ENCODE measurements around the gene CLDN14.
"Not testable (repeated sequence)": the region's sequence is repeated elsewhere in the genome, so short reads cannot be mapped to it uniquely, and the experiment has no call there.

Gene CLDN14

DNA sequence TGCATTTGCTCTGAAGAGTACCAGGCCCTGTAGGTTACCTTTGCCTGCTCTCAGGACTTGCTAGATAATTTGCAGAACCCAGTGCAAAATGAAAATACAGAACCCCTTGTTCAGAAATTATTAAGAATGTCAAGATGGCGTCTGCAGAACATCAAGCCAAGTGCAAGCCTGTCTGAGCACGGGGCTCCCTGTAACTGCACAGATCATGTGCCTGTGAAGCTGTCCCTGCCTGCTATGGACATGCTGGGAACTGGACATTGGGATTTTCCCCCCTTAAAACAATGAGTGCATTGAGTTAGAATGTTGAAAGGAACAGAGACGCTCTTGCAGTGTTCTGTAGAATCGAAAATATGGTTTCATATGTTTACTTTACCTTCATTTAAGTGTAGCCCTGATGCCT lies 2.9 kb downstream of the CLDN14 start:
- peak in 1 of 10 donors; percentile 15 for DNase-seq
- intact Hi-C loops (cut with DNase I), result no loop called here

GRCh38 chr21:36476541-36476940 lies 3.4 kb downstream of the CLDN14 start:
- intact Hi-C loops (cut with DNase I), result not testable (repeated sequence)

GRCh38 chr21:36474591-36474990 lies 5.3 kb downstream of the CLDN14 start:
- intact Hi-C loops (cut with DNase I), result no loop called here
- peak in 1 of 10 donors; percentile 7 for DNase-seq

More at GRCh38 chr21:36476541-36476940, 3.4 kb downstream of the CLDN14 start:
- DNase-seq, result peak in 1 of 10 donors; percentile 20

- peak in 1 of 10 donors; percentile 18 for DNase-seq
- intact Hi-C loops (cut with DNase I), result no loop called here
Observed at GRCh38 chr21:36473203-36473602, 6.7 kb downstream of the CLDN14 start.

- intact Hi-C loops (cut with DNase I), result no loop called here
- peak in 1 of 10 donors; percentile 8 for DNase-seq
Observed at GRCh38 chr21:36472377-36472776, 7.5 kb downstream of the CLDN14 start.

GRCh38 chr21:36471254-36471723 lies 8.6 kb downstream of the CLDN14 start:
- intact Hi-C loops (cut with DNase I), result no loop called here
- peak in 1 of 10 donors; percentile 1 for DNase-seq

- DNase-seq, result peak in 1 of 10 donors; percentile 46
- intact Hi-C loops (cut with DNase I), result no loop called here
Observed at GRCh38 chr21:36470294-36470693, 9.6 kb downstream of the CLDN14 start.

GRCh38 chr21:36466061-36466511 lies 13.8 kb downstream of the CLDN14 start:
- DNase-seq, result no peak
- intact Hi-C loops (cut with DNase I), result no loop called here

DNA sequence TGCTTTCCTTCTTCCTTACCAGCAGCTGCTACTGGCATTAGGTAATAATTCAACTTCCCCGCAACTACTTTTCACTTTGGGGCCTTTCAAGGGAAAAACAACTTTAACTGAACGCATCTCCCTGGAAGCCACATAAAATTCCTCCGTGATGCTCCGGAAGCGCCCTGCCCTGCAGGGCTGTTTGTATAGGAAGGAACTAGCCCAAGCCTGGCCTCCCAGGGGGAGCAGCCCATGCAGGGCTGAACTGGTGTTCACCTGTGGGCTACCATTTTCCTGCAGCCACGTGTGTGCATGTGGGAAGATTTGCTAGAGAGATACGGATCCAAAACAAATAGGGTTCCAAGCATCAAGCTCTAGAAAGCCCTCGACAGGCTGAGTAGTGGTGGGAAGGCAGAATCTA lies 14.4 kb downstream of the CLDN14 start:
- peak in 1 of 10 donors; percentile 8 for DNase-seq
- intact Hi-C loops (cut with DNase I), result no loop called here

- intact Hi-C loops (cut with DNase I), result no loop called here
- DNase-seq, result no peak
Observed at GRCh38 chr21:36464590-36464989, 15.3 kb downstream of the CLDN14 start.

DNA sequence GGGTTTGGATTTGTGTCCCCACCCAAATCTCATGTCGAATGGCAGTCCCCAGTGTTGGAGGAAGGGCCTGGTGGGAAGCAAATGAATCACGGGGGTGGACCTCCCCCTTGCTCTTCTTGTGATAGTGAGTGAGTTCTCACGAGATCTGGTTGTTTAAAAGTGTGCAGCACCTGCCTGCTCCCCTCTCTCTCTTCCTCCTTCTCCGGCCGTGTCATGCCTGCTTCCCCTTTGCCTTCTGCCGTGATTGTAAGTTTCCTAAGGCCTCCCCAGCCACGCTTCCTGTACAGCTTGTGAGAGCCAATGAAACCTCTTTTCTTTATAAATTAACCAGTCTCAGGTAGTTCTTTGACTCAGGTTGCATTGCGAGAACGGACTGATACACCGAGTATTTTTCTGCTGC lies 15.9 kb downstream of the CLDN14 start:
- no peak for DNase-seq
- intact Hi-C loops (cut with DNase I), result no loop called here

- DNase-seq, result peak in 1 of 10 donors; percentile 40
- intact Hi-C loops (cut with DNase I), result no loop called here
Observed at GRCh38 chr21:36463204-36463603, 16.7 kb downstream of the CLDN14 start.

- peak in 1 of 10 donors; percentile 29 for DNase-seq
- intact Hi-C loops (cut with DNase I), result no loop called here
Observed at GRCh38 chr21:36461918-36462486, 17.9 kb downstream of the CLDN14 start.

DNA sequence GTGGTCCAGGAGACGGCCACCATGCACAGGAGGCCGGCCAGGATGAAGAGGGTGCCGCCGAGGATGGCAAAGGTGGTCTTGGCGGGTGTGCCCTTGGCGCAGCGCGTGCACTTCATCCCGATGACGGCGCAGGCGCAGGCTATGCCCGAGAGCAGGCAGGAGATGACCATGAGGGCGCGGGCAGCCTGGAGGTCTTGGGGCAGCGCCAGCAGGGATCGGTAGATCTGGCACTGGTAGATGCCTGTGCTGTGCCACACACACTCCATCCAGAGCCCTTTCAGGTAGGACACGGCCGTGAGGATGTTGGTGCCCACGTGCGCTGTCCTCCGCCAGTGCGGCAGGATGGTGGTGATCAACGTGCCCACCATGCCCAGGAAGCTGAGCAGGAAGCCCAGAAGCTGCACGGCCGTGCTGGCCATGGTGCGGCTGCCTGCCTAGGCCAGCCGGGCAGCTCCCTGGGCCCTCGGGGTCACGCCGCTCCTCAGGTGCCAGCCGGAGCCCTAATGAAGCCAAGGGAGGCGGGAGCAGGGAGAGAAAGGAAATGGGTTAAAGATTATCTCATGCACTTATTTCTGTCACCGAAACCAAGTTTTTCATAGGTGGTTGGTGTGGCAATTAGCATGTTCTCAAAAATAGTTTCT lies 18.5 kb downstream of the CLDN14 start:
- peak in 1 of 10 donors; percentile 49 for DNase-seq
- intact Hi-C loops (cut with DNase I), result no loop called here

DNA sequence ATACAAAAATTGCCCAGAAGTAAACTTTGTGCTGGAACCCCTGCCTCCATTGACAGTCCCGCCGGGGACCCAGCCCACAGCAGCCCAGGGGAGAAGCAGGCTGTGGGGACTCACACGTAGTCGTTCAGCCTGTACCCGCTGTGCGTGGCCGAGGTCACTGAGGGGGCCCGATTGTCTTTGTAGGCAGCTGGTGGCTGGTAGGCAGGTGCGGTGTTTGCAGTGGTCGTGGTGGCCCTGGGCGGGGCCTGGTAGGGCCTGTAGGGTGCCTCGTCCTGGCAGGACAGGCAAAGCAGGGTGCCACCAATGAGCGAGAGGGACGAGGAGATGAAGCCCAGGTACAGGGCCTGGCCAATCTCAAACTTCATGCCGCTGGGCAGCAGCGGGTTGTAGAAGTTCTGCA lies 19.1 kb downstream of the CLDN14 start:
- no peak for DNase-seq
- intact Hi-C loops (cut with DNase I), result no loop called here

GRCh38 chr21:36459098-36459497 lies 20.8 kb downstream of the CLDN14 start:
- intact Hi-C loops (cut with DNase I), result no loop called here
- DNase-seq, result peak in 2 of 10 donors; percentile 52 to 54

GRCh38 chr21:36456729-36457414 lies 23.1 kb downstream of the CLDN14 start:
- DNase-seq, result no peak
- intact Hi-C loops (cut with DNase I), result no loop called here

GRCh38 chr21:36454706-36455105 lies 25.2 kb downstream of the CLDN14 start:
- DNase-seq, result no peak
- intact Hi-C loops (cut with DNase I), result no loop called here

- peak in 1 of 10 donors; percentile 51 for DNase-seq
- intact Hi-C loops (cut with DNase I), result no loop called here
Observed at GRCh38 chr21:36454093-36454531, 25.8 kb downstream of the CLDN14 start.

DNA sequence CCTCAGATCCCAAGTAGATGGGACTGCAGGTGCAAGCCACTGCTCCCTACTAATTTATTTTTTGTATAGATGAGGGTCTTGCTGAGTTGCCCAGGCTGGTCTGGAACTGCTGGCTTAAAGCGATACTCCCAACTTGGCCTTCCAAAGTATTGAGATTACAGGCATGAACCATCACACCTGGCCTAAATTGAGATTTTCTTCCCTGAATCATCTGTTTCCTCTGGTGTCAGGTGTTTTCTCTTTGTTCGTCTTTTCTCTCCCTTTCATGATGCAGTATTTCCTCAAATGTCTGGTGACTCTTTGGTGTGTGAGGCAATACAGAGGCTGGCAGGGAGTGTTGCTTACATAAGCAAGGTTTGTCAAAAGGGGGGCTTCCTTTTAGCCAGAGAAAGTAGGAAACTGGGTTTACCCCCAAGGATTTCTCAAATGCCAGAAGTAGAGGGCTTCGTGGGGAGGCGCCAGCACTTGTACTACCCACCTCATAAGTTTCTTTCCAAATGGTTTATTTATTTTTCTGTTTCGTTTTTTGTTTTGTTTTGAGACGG lies 27.6 kb downstream of the CLDN14 start:
- intact Hi-C loops (cut with DNase I), result no loop called here
- no peak for DNase-seq

DNA sequence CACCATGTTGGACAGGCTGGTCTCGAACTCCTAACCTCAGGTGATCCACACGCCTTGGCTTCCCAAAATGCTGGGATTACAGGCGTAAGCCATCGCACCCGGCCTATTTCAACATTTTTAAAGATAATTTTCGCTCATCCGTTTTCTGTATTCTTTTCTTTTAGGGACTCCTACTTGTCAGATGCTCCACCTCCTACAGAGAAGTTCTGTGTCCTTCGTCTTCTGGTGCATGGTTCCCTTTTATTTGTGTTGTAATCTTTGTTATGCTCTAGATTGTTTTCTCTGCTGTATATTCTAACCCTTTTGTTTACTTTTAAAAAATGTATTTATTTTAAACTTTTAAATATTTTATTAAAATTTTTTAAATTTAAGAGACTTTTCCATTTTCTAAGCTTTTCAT lies 28.4 kb downstream of the CLDN14 start:
- no peak for DNase-seq
- intact Hi-C loops (cut with DNase I), result no loop called here
